ENCODE measurements around the gene NRXN3.

GRCh38 chr14:78985668-78986381 lies 815.7 kb downstream of the NRXN3 start:
- TF ChIP-seq, protein P1, sequence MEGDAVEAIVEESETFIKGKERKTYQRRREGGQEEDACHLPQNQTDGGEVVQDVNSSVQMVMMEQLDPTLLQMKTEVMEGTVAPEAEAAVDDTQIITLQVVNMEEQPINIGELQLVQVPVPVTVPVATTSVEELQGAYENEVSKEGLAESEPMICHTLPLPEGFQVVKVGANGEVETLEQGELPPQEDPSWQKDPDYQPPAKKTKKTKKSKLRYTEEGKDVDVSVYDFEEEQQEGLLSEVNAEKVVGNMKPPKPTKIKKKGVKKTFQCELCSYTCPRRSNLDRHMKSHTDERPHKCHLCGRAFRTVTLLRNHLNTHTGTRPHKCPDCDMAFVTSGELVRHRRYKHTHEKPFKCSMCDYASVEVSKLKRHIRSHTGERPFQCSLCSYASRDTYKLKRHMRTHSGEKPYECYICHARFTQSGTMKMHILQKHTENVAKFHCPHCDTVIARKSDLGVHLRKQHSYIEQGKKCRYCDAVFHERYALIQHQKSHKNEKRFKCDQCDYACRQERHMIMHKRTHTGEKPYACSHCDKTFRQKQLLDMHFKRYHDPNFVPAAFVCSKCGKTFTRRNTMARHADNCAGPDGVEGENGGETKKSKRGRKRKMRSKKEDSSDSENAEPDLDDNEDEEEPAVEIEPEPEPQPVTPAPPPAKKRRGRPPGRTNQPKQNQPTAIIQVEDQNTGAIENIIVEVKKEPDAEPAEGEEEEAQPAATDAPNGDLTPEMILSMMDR (IDR thresholded peaks at IDR 0.05; ENCODE audit: poor library complexity) = no peak
- TF ChIP-seq EZH2phosphoT487 (IDR thresholded peaks at IDR 0.05; ENCODE audit: low read depth, severe bottlenecking, unreplicated experiment) = no peak
